Endodermal cell (in vitro differentiated cells): ENCODE data around the gene CSF3. TPM values are rescaled to one million over a fixed set of nuclear protein-coding genes. Genes with fewer than 3 reads are reported as not detected.

Experiments used
- DNase-seq: peaks from one replicate; pipeline ENCODE4 v3.0.0-alpha.2; 2017
- H3K27ac ChIP-seq: 2 replicates; pipeline ENCODE4 v1.5.1; 2013; ENCODE audit warnings: mild to moderate bottlenecking, low read depth, low read length, moderate library complexity
- H3K27me3 ChIP-seq: 2 replicates; pipeline ENCODE4 v1.6.1; 2013; ENCODE audit warnings: mild to moderate bottlenecking, low read length, moderate library complexity; ENCODE audit not compliant: insufficient read depth, control insufficient read depth, poor library complexity, severe bottlenecking
- H3K36me3 ChIP-seq: 2 replicates; pipeline ENCODE4 v1.7.0; 2013; ENCODE audit warnings: mild to moderate bottlenecking, low read length, moderate library complexity; ENCODE audit not compliant: control insufficient read depth, insufficient read depth
- H3K4me1 ChIP-seq: one replicate; pipeline ENCODE4 v1.7.0; 2013; ENCODE audit warnings: low read length; ENCODE audit not compliant: control insufficient read depth, insufficient read depth
- H3K4me3 ChIP-seq: 2 replicates; pipeline ENCODE4 v1.5.1; 2013; ENCODE audit warnings: mild to moderate bottlenecking, low read length, moderate library complexity
- H3K9ac ChIP-seq: 2 replicates; pipeline ENCODE4 v1.6.1; 2013; ENCODE audit warnings: mild to moderate bottlenecking, low read length, moderate library complexity; ENCODE audit not compliant: poor library complexity, severe bottlenecking; ENCODE audit errors: extremely low read depth
- H3K9me3 ChIP-seq: 2 replicates; pipeline ENCODE4 v1.6.1; 2013; ENCODE audit warnings: mild to moderate bottlenecking, low read length, moderate library complexity; ENCODE audit not compliant: control insufficient read depth
- H3K27ac Mint-ChIP-seq: 2 replicates; pipeline ENCODE4 v1.8.0; 2020; ENCODE audit warnings: mixed read lengths
- H3K27me3 Mint-ChIP-seq: 2 replicates; pipeline ENCODE4 v1.8.0; 2021; ENCODE audit warnings: mild to moderate bottlenecking, mixed read lengths; ENCODE audit not compliant: insufficient read depth
- H3K36me3 Mint-ChIP-seq: 2 replicates; pipeline ENCODE4 v1.8.0; 2020; ENCODE audit warnings: low read depth, mixed read lengths
- H3K4me1 Mint-ChIP-seq: 2 replicates; pipeline ENCODE4 v1.8.0; 2020; ENCODE audit warnings: mixed read lengths
- H3K4me3 Mint-ChIP-seq: 2 replicates; pipeline ENCODE4 v1.8.0; 2020; ENCODE audit warnings: mild to moderate bottlenecking, moderate library complexity, mixed read lengths
- H3K9me3 Mint-ChIP-seq: 2 replicates; pipeline ENCODE4 v1.8.0; 2020; ENCODE audit warnings: mild to moderate bottlenecking, mixed read lengths
- WGBS, 2 experiments: methylation state at CpG; one replicate each; pipeline versions ENCODE4 v1.1.5 to v1.1.7; 2013; ENCODE audit warnings: missing lambda C conversion rate in 2 of 2, mixed read lengths in 1 of 2; ENCODE audit not compliant: insufficient coverage in 1 of 2, insufficient read length in 1 of 2; 5-methylcytosine and 5-hydroxymethylcytosine counted together
- total RNA-seq, 2 donors: library from RNA; stranded (reverse); fragmentation: NEBNext Ultra II Directional in 1 of 2; extraction: Animal tissue kit (Norgen Biotek cat#: 25700) in 1 of 2; gene quantifications; 2 replicates in 1 of 2; 3 replicates in 1 of 2; pipeline ENCODE4 v1.2.1, GENCODE V29; 2021
- TF ChIP-seq, protein P1 (sequence below): fragments of 200-600 bp; sonication (generic); conservative IDR thresholded peaks from 2 replicates; pipeline ENCODE4 v1.5.0; 2021; ENCODE audit warnings: antibody characterized with exemption, mild to moderate bottlenecking

Gene CSF3
- total RNA-seq, 2 donors from 2014 or later: not detected

DNA sequence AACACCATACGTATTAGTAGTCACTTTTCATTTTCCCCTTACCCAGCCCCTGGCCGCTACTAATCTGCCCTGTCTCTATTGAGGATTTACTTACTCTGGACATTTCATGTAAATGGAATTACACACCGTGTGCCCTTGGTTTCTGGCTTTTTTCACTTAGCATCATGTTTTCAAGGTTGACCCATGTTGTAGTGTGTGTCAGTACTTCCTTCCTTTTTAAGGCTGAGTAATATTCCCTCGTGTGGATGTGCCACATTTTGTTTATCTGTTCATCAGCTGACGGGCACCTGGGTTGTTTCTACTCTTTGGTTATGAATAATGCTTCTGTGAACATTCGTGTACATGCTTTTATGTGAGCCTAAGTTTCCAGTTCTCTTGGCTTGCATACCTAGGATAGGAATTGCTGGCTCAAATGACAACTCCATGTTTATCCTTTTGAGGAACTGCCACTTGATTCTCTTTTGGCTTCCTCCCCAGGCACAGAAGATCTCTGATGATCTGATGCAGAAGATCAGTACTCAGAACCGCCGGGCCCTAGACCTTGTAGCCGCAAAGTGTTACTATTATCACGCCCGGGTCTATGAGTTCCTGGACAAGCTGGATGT, 26.9 kb upstream of the CSF3 start:
- 95 to 97% methylated on average over 9 to 11 of the region's 11 CpGs for WGBS, 2 experiments
- Histone ChIP-seq H3K4me3 (no peak overlapping the region), H3K27me3 (no peaks in the 10 kb centered on the region), H3K27ac (no peak overlapping the region), H3K4me1 (no peaks in the 10 kb centered on the region), H3K9ac (no peak overlapping the region), H3K9me3 (no peaks in the 10 kb centered on the region), H3K36me3 (peaks cover 95% of the 10 kb centered on the region)
- Mint-ChIP-seq H3K27me3 (no peaks in the 10 kb centered on the region), H3K4me3 (no peak overlapping the region), H3K36me3 (peaks cover 93% of the 10 kb centered on the region), H3K9me3 (no peaks in the 10 kb centered on the region), H3K27ac (no peak overlapping the region), H3K4me1 (no peaks in the 10 kb centered on the region)
- TF ChIP-seq, protein P1, sequence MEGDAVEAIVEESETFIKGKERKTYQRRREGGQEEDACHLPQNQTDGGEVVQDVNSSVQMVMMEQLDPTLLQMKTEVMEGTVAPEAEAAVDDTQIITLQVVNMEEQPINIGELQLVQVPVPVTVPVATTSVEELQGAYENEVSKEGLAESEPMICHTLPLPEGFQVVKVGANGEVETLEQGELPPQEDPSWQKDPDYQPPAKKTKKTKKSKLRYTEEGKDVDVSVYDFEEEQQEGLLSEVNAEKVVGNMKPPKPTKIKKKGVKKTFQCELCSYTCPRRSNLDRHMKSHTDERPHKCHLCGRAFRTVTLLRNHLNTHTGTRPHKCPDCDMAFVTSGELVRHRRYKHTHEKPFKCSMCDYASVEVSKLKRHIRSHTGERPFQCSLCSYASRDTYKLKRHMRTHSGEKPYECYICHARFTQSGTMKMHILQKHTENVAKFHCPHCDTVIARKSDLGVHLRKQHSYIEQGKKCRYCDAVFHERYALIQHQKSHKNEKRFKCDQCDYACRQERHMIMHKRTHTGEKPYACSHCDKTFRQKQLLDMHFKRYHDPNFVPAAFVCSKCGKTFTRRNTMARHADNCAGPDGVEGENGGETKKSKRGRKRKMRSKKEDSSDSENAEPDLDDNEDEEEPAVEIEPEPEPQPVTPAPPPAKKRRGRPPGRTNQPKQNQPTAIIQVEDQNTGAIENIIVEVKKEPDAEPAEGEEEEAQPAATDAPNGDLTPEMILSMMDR: no peak
- DNase-seq: no peak

DNA sequence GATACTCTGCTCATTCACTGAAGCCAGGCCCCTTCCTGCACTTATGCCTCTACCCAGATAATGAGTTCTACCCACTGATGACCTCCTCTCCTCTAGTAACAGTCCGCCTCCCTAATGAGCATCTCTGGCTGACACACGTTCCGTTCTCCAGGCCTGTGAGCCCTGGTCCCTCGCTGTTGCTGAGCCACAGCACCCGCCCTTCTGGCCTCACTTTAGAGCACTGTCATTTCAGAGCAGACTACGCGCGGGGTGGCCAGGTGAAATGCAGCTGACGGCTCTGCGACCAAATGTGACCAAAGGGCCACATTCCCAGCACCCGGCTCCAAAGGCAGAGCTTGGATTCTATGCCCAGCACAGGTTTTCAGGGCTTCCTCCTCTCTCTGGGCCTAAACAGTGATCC, 20.8 kb upstream of the CSF3 start:
- whole genome bisulfite sequencing, 2 experiments: 95 to 98% methylated on average over 11 of the region's 11 CpGs
- H3K27me3 ChIP-seq: no peaks in the 10 kb centered on the region
- Mint-ChIP-seq H3K27me3 (no peaks in the 10 kb centered on the region), H3K4me3 (no peak overlapping the region), H3K36me3 (peaks cover 76% of the 10 kb centered on the region), H3K27ac (no peak overlapping the region), H3K9me3 (no peaks in the 10 kb centered on the region), H3K4me1 (no peaks in the 10 kb centered on the region)
- DNase-seq: no peak
- no peak overlapping the region for H3K4me3 ChIP-seq
- no peaks in the 10 kb centered on the region for H3K9me3 ChIP-seq
- H3K27ac ChIP-seq: no peak overlapping the region
- TF ChIP-seq, protein P1: no peak
- no peak overlapping the region for H3K9ac ChIP-seq
- H3K4me1 ChIP-seq: no peaks in the 10 kb centered on the region
- peaks cover 76% of the 10 kb centered on the region for H3K36me3 ChIP-seq

DNA sequence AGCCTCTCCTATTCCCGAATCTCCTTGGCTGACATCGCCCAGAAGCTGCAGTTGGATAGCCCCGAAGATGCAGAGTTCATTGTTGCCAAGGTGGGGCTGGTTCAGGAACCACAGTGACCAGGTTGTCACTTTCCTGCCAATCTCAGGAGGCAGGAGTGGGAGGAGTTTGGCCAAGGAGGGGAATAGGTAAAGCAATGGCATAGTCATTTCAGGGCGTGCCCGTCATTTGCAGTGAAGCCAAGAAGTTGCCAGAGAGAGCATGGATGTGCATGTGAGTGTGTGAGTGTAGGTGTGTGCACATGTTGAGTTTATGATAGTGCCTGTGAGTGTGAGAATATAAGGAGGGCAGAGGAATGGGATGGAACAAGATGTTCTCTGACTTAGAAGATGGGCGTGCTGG, 19.8 kb upstream of the CSF3 start:
- no peak overlapping the region for H3K27ac ChIP-seq
- no peak for DNase-seq
- TF ChIP-seq, protein P1: no peak
- H3K9ac ChIP-seq: no peak overlapping the region
- peaks cover 66% of the 10 kb centered on the region for H3K36me3 ChIP-seq
- Mint-ChIP-seq H3K9me3 (no peaks in the 10 kb centered on the region), H3K4me3 (no peak overlapping the region), H3K27ac (no peak overlapping the region), H3K36me3 (peaks cover 66% of the 10 kb centered on the region), H3K27me3 (no peaks in the 10 kb centered on the region), H3K4me1 (no peaks in the 10 kb centered on the region)
- WGBS, 2 experiments: 96 to 97% methylated on average over 6 of the region's 6 CpGs
- H3K9me3 ChIP-seq: no peaks in the 10 kb centered on the region
- H3K4me3 ChIP-seq: no peak overlapping the region
- no peaks in the 10 kb centered on the region for H3K4me1 ChIP-seq
- no peaks in the 10 kb centered on the region for H3K27me3 ChIP-seq
